Central memory CD4-positive, alpha-beta T cell (primary cell): ENCODE measurements around the gene WWOX.

Experiments used
- DNase-seq: peaks from one replicate; pipeline ENCODE4 v3.0.0; 2022

WWOX gene

GRCh38 chr16:78633551-78633950 is 534.1 kb downstream of the WWOX start:
- DNase-seq: no peak

- no peak for DNase-seq
Measured at GRCh38 chr16:78635807-78636206, 536.4 kb downstream of the WWOX start.

- no peak for DNase-seq
Measured at GRCh38 chr16:78638371-78638770, 538.9 kb downstream of the WWOX start.

GRCh38 chr16:78639775-78640174 is 540.3 kb downstream of the WWOX start:
- no peak for DNase-seq

- no peak for DNase-seq
Measured at GRCh38 chr16:78640886-78641285, 541.4 kb downstream of the WWOX start.

- DNase-seq: no peak
Measured at GRCh38 chr16:78641433-78641832, 542.0 kb downstream of the WWOX start.

- DNase-seq: no peak
Measured at GRCh38 chr16:78642621-78643285, 543.3 kb downstream of the WWOX start.

- DNase-seq: no peak
Measured at GRCh38 chr16:78645657-78646056, 546.2 kb downstream of the WWOX start.

GRCh38 chr16:78647019-78647418 is 547.6 kb downstream of the WWOX start:
- no peak for DNase-seq

GRCh38 chr16:78647491-78647890 is 548.0 kb downstream of the WWOX start:
- DNase-seq: no peak

GRCh38 chr16:78648517-78648916 is 549.1 kb downstream of the WWOX start:
- DNase-seq: no peak

GRCh38 chr16:78650339-78651074 is 551.1 kb downstream of the WWOX start:
- no peak for DNase-seq

GRCh38 chr16:78654929-78655328 is 555.5 kb downstream of the WWOX start:
- no peak for DNase-seq

- no peak for DNase-seq
Measured at GRCh38 chr16:78655331-78656113, 556.1 kb downstream of the WWOX start.

GRCh38 chr16:78656887-78657286 is 557.4 kb downstream of the WWOX start:
- DNase-seq: no peak

- DNase-seq: no peak
Measured at GRCh38 chr16:78659216-78659615, 559.8 kb downstream of the WWOX start.

- DNase-seq: no peak
Measured at GRCh38 chr16:78659668-78660217, 560.3 kb downstream of the WWOX start.

- no peak for DNase-seq
Measured at GRCh38 chr16:78660795-78661194, 561.3 kb downstream of the WWOX start.

- no peak for DNase-seq
Measured at GRCh38 chr16:78663690-78664089, 564.2 kb downstream of the WWOX start.

- no peak for DNase-seq
Measured at GRCh38 chr16:78664811-78665772, 565.6 kb downstream of the WWOX start.

- no peak for DNase-seq
Measured at GRCh38 chr16:78666318-78666717, 566.9 kb downstream of the WWOX start.

- DNase-seq: no peak
Measured at GRCh38 chr16:78667675-78668074, 568.2 kb downstream of the WWOX start.
